Prostate gland (tissue), 2 donors: Measurements from ENCODE around the gene PCGF2. TPM values are rescaled to one million over a fixed set of nuclear protein-coding genes. Genes with fewer than 3 reads are reported as not detected.
A peak's percentile ranks its signal among the peaks of the same experiment; 100 is the strongest.

Experiments
- DNase-seq: peaks from one replicate; pipeline ENCODE4 v3.0.0-alpha.2; 2019; ENCODE audit warnings: low spot score
- H3K27ac ChIP-seq, 2 donors: fragments of 200-600 bp; sonication (generic); 2 replicates each; pipeline ENCODE4 v1.5.1; 2017 to 2019
- H3K27me3 ChIP-seq: fragments of 200-600 bp; sonication (generic); replicated peaks from 2 replicates; pipeline ENCODE4 v1.5.1; 2019; ENCODE audit not compliant: insufficient read depth
- H3K36me3 ChIP-seq, 2 donors: fragments of 200-600 bp; sonication (generic); 1 replicate in 1 of 2; 2 replicates in 1 of 2; pipeline versions ENCODE4 v1.5.1 to v1.8.1; 2017 to 2019
- H3K4me1 ChIP-seq: fragments of 200-600 bp; sonication (generic); replicated peaks from 2 replicates; pipeline ENCODE4 v1.5.1; 2019
- H3K4me3 ChIP-seq, 2 donors: fragments of 200-600 bp; sonication (generic); 2 replicates each; pipeline ENCODE4 v1.5.1; 2017 to 2019
- H3K9me3 ChIP-seq: fragments of 200-600 bp; sonication (generic); 2 replicates; pipeline ENCODE4 v1.5.1; 2017
- CTCF ChIP-seq, 4 experiments: fragments of 200-600 bp in 2 of 4; fragments of 450-650 bp in 2 of 4; sonication (generic) in 2 of 4; IDR thresholded peaks; 1 replicate in 3 of 4; 2 replicates in 1 of 4; pipeline ENCODE4 v1.5.1; 2016 to 2019; ENCODE audit warnings: antibody characterized with exemption in 4 of 4, mild to moderate bottlenecking in 2 of 4, moderate library complexity in 2 of 4
- POLR2A ChIP-seq: fragments of 450-650 bp; IDR thresholded peaks from one replicate; pipeline ENCODE4 v1.6.1; 2016; ENCODE audit warnings: antibody characterized with exemption, mild to moderate bottlenecking
- POLR2AphosphoS5 ChIP-seq: sonication (generic); formaldehyde crosslinking; IDR thresholded peaks from one replicate; pipeline ENCODE4 v1.6.1; 2017; ENCODE audit warnings: antibody characterized with exemption
- WGBS: methylation state at CpG from one replicate; pipeline ENCODE4 v1.1.5; 2018; 5-methylcytosine and 5-hydroxymethylcytosine counted together
- intact Hi-C: fragments of 100-400 bp; cut with DNase I; formaldehyde crosslinking; loops from one replicate; pipeline ENCODE4 v1.14.2; 2022
- total RNA-seq, 2 donors: library from RNA; depleted of rRNA; stranded (reverse); fragments of >200 nt; gene quantifications; one replicate each; pipeline ENCODE4 v1.1.0, GENCODE V29; 2016

PCGF2 gene
- total RNA-seq, 2 donors from 2014 or later: 17.1 to 17.8 TPM

GRCh38 chr17:38704606-38705522, 43.3 kb downstream of the PCGF2 start, which contains the start of gene MLLT6:
TSS of gene MLLT6 (plus strand) at chr17:38705273. CDS start at chr17:38705633, 360 bp downstream.
- TF ChIP-seq POLR2AphosphoS5 (peak; percentile 51), POLR2A (peak; percentile 53), CTCF (IDR thresholded peaks at IDR 0.05) (no peak)
- peak; percentile 72 for DNase-seq
- intact Hi-C loops: loop anchor here (1.0 kb wide), 1 partner anchor 25 kb away; the partner anchor contains the start of gene CISD3
- no peaks in the 10 kb centered on the region for H3K9me3 ChIP-seq
- H3K27ac ChIP-seq: peak within 1 kb of the TSS; percentile 96 to 98
- no peaks in the 10 kb centered on the region for H3K27me3 ChIP-seq
- under 1% methylated on average over 99 of the region's 100 CpGs for WGBS
- H3K36me3 ChIP-seq: peaks cover 0 to 4% of the 10 kb centered on the region in 2 donors
- peaks cover 4% of the 10 kb centered on the region for H3K4me1 ChIP-seq
- H3K4me3 ChIP-seq: peak within 1 kb of the TSS; percentile 86 to 98

DNA sequence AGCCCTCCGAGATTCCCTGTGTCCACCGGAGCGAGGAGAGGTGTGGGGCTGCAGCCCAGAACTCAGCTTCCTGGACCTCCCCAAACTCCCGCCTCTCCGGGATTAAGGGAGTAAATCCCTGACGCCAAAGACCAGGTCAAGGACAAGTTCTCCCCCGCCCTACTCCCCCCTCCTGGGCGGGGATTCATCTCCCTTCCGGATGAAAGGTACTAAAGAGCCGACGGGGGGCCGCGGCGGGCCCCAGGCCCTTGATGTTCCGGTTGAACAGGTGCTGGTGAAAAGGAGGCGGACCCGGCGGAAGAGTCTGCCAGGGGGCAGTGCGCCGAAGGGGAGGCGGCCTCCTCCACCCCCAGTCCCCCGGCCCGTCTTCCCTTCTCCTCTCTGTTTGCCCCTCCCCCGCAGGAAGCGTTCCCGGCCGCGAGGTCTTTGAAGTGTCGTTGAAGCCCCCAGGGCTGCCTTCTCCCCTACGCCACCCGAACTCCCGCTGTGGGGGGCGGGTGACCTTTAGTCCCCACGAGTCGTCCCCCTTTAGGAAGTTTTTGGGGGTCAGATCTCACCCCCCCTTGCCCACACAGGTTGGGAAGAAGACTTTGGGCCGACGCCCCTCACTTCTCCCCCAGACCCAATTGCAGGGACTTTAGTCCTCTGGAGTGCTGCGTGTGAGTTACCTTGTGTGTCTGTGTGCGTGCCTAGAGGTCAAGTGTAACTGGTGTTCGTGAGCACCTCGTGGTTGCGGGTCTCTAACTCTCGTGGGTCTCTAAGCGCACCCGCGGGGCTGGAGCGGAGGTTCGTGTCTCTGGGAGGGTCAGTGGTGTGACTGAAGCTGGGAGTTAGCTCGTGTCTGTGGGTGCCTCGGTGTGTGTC, 44.2 kb downstream of the PCGF2 start:
- peak overlapping the region; percentile 86 to 98 for H3K4me3 ChIP-seq
- H3K27ac ChIP-seq: peak overlapping the region; percentile 96 to 98
- no peaks in the 10 kb centered on the region for H3K27me3 ChIP-seq
- peaks cover 4% of the 10 kb centered on the region for H3K4me1 ChIP-seq
- H3K36me3 ChIP-seq: peaks cover 0 to 3% of the 10 kb centered on the region in 2 donors
- DNase-seq: peak; percentile 91
- H3K9me3 ChIP-seq: no peaks in the 10 kb centered on the region
- under 1% methylated on average over 49 of the region's 50 CpGs for WGBS
- TF ChIP-seq POLR2A (peak; percentile 44), CTCF (IDR thresholded peaks at IDR 0.05) (peak in 1 of 4 experiments; percentile 11), POLR2AphosphoS5 (peak; percentile 89)
- intact Hi-C loops: no loop called here

DNA sequence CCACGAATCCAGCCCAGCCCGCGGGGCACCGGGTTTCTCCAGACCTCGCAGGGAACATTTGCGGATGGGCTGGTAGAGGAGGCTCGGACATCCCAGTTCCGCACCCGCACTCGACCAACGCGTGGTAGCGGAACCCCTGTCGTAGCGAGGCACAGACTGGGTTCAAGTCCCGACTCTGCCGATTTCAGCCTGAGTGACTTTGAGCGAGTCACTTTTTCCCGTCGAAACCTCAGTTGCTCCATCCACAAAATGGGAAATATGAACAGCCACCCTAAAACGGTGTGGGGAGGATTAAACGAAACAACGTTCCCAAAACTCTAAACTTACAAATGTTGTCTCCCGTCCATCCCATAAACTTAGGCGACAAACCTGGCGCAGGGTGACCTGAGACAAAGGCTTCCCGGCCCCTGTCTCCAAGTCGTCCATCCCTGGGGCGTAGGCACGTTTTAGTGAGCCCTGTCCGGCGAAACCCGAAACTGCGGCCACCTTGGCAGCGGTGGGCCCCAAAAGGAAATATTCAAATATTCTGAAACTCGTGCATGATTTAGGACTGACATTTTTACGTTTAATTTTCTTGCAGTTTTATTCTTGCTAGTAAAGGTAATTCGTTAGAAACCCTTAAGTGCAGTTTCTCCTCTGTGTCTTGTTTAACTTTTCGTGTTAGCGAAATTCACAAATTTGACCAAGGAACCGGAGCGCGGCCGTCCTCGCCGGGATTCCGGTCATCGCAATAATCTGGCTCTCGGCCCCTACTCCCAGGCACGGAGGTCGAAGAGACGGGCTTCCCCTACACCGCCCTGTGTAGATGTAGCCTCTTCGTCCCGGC, 45.0 kb downstream of the PCGF2 start:
- Histone ChIP-seq H3K4me1 (peaks cover 4% of the 10 kb centered on the region), H3K27me3 (no peaks in the 10 kb centered on the region), H3K36me3 (no peaks in the 10 kb centered on the region), H3K27ac (peak overlapping the region; percentile 96 to 98), H3K9me3 (no peaks in the 10 kb centered on the region), H3K4me3 (peak overlapping the region; percentile 86 to 98)
- intact Hi-C loops: no loop called here
- WGBS: 1% methylated on average over 55 of the region's 55 CpGs
- peak; percentile 15 for DNase-seq
- no peak for TF ChIP-seq POLR2A

DNA sequence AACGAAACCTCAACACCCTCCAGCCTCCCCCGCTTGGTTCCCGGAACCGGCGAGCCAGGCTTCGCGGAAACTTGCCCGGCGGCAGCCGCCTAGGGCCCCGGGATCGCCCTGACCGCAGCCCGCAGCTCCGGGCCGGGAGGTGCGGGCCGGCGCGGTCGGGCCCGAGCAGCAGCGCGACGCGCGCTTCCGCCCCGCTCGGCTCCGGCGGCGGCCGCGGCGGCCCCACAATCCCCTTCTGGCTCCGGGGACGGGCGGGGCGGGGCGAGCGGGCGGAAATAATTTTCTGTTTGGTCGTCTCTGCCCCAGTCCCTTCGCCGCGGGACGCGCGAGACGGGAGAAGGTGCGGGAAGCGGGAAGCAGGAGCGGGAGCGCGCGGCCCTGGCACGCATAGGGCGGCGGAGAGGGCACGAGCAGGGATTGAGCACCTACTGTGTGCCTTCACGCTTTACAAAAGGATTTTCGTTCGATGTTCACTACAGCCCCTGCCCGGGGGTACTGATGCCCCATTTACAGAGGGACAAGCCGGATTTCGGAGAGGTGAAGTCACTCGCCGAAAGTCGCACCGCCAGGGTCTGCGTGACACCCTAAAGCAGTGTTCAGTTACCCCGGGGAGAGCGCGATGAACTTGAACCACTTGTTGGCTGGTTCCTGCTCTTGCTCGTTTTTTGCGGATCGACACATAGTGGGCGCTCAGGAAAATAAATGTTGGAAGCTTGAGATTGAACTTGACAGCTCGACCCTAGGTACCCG, 45.8 kb downstream of the PCGF2 start:
- H3K27ac ChIP-seq: peak overlapping the region; percentile 96 to 98
- DNase-seq: peak; percentile 85
- intact Hi-C loops: no loop called here
- H3K36me3 ChIP-seq: no peaks in the 10 kb centered on the region
- peaks cover under 1% of the 10 kb centered on the region for H3K4me1 ChIP-seq
- no peaks in the 10 kb centered on the region for H3K27me3 ChIP-seq
- H3K9me3 ChIP-seq: no peaks in the 10 kb centered on the region
- under 1% methylated on average over 57 of the region's 81 CpGs for WGBS
- TF ChIP-seq POLR2A (peak; percentile 69), CTCF (IDR thresholded peaks at IDR 0.05) (no peak), POLR2AphosphoS5 (peak; percentile 72)
- peak overlapping the region; percentile 86 to 98 for H3K4me3 ChIP-seq
